ENCODE data around the gene SEC22A.

DNA sequence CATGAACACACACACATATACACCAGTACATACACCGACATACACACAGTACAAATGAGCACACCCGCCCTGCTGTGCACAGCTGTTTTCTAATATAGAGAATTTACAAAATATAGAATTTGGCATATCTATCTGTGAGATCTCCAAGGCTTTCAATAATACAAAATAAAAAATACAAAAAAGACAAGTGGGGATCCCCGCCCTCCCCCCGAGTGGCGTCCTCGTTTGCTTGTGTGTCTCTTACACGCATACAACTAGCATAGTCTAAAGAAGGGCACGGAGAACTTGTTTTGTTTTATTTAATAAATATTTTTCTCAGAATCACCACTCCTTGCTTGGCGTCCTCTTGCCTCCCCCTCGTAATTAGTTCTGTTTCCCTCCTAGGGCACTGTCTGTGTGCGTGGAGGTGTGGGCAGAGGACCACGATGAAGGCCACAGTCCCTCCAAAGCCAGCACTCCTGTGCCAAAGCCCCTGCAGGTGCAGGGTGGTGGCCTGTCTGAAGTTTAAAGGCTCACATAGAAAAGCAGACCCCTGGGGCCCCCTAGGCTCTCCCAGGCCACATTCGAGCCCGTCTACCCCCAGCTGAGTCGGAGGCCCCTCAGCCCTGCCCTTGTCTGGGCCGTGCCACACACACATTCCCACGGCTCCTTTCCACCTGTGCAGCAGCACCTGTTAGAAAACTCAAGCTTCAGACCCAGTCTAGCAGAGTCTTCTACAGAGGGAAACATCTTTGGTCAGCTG, 82.1 kb downstream of the SEC22A start:
- no peak for TF ChIP-seq POLR2AphosphoS5 (IDR thresholded peaks at IDR 0.05; ENCODE audit: low read depth, low read length)
- TF ChIP-seq, protein P1, sequence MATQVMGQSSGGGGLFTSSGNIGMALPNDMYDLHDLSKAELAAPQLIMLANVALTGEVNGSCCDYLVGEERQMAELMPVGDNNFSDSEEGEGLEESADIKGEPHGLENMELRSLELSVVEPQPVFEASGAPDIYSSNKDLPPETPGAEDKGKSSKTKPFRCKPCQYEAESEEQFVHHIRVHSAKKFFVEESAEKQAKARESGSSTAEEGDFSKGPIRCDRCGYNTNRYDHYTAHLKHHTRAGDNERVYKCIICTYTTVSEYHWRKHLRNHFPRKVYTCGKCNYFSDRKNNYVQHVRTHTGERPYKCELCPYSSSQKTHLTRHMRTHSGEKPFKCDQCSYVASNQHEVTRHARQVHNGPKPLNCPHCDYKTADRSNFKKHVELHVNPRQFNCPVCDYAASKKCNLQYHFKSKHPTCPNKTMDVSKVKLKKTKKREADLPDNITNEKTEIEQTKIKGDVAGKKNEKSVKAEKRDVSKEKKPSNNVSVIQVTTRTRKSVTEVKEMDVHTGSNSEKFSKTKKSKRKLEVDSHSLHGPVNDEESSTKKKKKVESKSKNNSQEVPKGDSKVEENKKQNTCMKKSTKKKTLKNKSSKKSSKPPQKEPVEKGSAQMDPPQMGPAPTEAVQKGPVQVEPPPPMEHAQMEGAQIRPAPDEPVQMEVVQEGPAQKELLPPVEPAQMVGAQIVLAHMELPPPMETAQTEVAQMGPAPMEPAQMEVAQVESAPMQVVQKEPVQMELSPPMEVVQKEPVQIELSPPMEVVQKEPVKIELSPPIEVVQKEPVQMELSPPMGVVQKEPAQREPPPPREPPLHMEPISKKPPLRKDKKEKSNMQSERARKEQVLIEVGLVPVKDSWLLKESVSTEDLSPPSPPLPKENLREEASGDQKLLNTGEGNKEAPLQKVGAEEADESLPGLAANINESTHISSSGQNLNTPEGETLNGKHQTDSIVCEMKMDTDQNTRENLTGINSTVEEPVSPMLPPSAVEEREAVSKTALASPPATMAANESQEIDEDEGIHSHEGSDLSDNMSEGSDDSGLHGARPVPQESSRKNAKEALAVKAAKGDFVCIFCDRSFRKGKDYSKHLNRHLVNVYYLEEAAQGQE (IDR thresholded peaks at IDR 0.05; ENCODE audit: insufficient read depth in 1 of 2, low read depth in 2 of 2, low read length in 2 of 2) = no peak

All from PFSK-1 (cell line).